Epithelial cell of proximal tubule (primary cell): ENCODE data around the gene CCDC187. TPM values are rescaled to one million over a fixed set of nuclear protein-coding genes. Genes with fewer than 3 reads are reported as not detected.

Source experiments
- DNase-seq: peaks from one replicate; pipeline ENCODE4 v3.0.0-alpha.2; 2011; ENCODE audit warnings: low read depth
- H3K4me3 ChIP-seq: 2 replicates; pipeline ENCODE4 v1.5.1; 2011; ENCODE audit warnings: low read depth, mild to moderate bottlenecking, low read length
- CTCF ChIP-seq: conservative IDR thresholded peaks from 2 replicates; pipeline ENCODE4 v1.5.1; 2012; ENCODE audit warnings: low read depth, mild to moderate bottlenecking, low read length
- total RNA-seq: library from RNA; depleted of rRNA; stranded (reverse); fragments of >200 nt; gene quantifications from 2 replicates; pipeline ENCODE4 v1.2.3, GENCODE V29; 2015

The CCDC187 gene
- total RNA-seq, 1 donor from 2014 or later, result 0.75 TPM

DNA sequence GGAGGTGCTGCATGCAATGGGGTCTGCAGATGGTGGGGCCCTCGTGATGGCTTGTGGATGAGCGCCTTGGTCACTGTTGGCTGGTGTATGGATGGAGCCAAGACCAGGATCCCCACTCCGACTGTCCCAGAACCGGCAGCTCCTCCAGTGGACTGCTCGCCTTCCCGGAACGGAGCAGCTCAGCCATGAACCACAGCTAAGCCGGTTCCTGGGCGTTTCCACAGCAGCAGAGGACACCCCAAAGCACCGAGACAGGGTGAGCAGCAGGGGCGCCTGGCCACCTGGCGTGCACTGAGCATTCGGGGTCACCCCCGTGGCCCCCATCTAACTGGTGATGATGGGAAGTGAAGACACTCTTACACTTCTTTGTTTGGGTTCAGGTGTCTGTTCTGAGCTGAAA lies 26.1 kb downstream of the CCDC187 start:
- TF ChIP-seq CTCF, result no peak
- DNase-seq, result no peak
- H3K4me3 ChIP-seq, result no peak overlapping the region

DNA sequence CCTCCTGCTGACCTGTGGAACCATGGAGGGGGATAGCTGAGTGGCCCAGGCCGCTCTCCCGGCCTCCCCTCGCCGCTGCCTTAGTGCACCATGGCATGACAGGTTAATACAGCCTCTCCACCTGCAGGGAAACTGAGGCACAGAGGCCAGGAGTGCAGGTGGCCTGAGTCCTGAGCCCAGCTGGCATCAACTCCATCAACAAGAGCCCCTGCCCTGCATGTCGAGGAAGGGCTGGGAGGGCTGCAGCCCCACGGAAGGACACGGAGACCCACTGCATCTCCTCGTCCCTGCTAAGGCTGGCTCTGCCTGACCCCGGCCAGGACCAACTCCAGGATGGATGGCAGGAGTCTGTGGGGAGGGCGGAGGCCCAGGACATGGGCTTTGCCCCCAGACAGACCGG lies 27.2 kb downstream of the CCDC187 start:
- no peak overlapping the region for H3K4me3 ChIP-seq
- no peak for DNase-seq
- no peak for TF ChIP-seq CTCF

- H3K4me3 ChIP-seq, result no peak overlapping the region
- DNase-seq, result no peak
- no peak for TF ChIP-seq CTCF
Observed at GRCh38 chr9:136275655-136276429, 28.1 kb downstream of the CCDC187 start.

- no peak for DNase-seq
- TF ChIP-seq CTCF, result no peak
- H3K4me3 ChIP-seq, result no peak overlapping the region
Observed at GRCh38 chr9:136274786-136275654, 28.9 kb downstream of the CCDC187 start.

- H3K4me3 ChIP-seq, result no peak overlapping the region
- DNase-seq, result no peak
- no peak for TF ChIP-seq CTCF
Observed at GRCh38 chr9:136273921-136274785, 29.7 kb downstream of the CCDC187 start.

- no peak for TF ChIP-seq CTCF
- no peak for DNase-seq
- H3K4me3 ChIP-seq, result no peak overlapping the region
Observed at GRCh38 chr9:136273244-136273865, 30.5 kb downstream of the CCDC187 start.
